Thymus (tissue), 11 donors: ENCODE results near the gene MXRA8. TPM values are rescaled to one million over a fixed set of nuclear protein-coding genes. Genes with fewer than 3 reads are reported as not detected.
"Not testable (repeated sequence)": the region's sequence is repeated elsewhere in the genome, so short reads cannot be mapped to it uniquely, and the experiment has no call there.

Experiments used
- DNase-seq, 9 donors: peaks; one replicate each; pipeline ENCODE4 v3.0.0-alpha.2; 2013; ENCODE audit warnings: low spot score in 9 of 9, low read depth in 6 of 9, missing footprints in 1 of 9
- H3K27ac ChIP-seq, 2 donors: one replicate each; pipeline ENCODE4 v1.5.1; 2013; ENCODE audit warnings: control low read depth in 1 of 2, low read depth in 1 of 2, low read length in 1 of 2, mild to moderate bottlenecking in 1 of 2, moderate library complexity in 1 of 2
- H3K27me3 ChIP-seq, 2 donors: one replicate each; pipeline ENCODE4 v1.5.1; 2013; ENCODE audit warnings: low read length in 1 of 2; ENCODE audit not compliant: control insufficient read depth in 2 of 2, insufficient read depth in 1 of 2
- H3K36me3 ChIP-seq, 2 donors: one replicate each; pipeline ENCODE4 v1.5.1; 2013; ENCODE audit warnings: low read length in 1 of 2, mild to moderate bottlenecking in 1 of 2, moderate library complexity in 1 of 2; ENCODE audit not compliant: control insufficient read depth in 2 of 2, insufficient read depth in 2 of 2
- H3K4me1 ChIP-seq, 2 donors: one replicate each; pipeline ENCODE4 v1.5.1; 2013; ENCODE audit warnings: low read length in 2 of 2; ENCODE audit not compliant: control insufficient read depth in 2 of 2, insufficient read depth in 2 of 2
- H3K4me3 ChIP-seq, 2 donors: one replicate each; pipeline ENCODE4 v1.5.1; 2013; ENCODE audit warnings: low read length in 2 of 2, control low read depth in 1 of 2, mild to moderate bottlenecking in 1 of 2
- H3K9me3 ChIP-seq, 2 donors: one replicate each; pipeline ENCODE4 v1.5.1; 2013; ENCODE audit warnings: low read length in 1 of 2, mild to moderate bottlenecking in 1 of 2; ENCODE audit not compliant: control insufficient read depth in 2 of 2, insufficient read depth in 1 of 2
- WGBS: extraction: QIAGEN DNeasy Blood & Tissue Kit; methylation state at CpG from one replicate; pipeline ENCODE4 v1.1.7; 2013; 5-methylcytosine and 5-hydroxymethylcytosine counted together
- polyA plus RNA-seq: library from polyadenylated mRNA; stranded (reverse); fragments of 200-250 nt; gene quantifications from one replicate; pipeline ENCODE4 v1.2.3, GENCODE V29; 2013
- total RNA-seq: library from RNA; stranded (reverse); fragments of 120-200 nt; gene quantifications from one replicate; pipeline ENCODE4 v1.2.4, GENCODE V29; 2013
- donor health status: healthy.

Gene MXRA8
- total and polyA plus RNA-seq, 2 donors = 2.7 to 9.6 TPM

GRCh38 chr1:1373051-1373814 lies 14.9 kb upstream of the MXRA8 start:
- no peak for DNase-seq
- Histone ChIP-seq H3K4me3 (no peak overlapping the region), H3K9me3 (peaks cover 0 to 8% of the 10 kb centered on the region in 2 donors), H3K27me3 (no peaks in the 10 kb centered on the region), H3K27ac (no peak overlapping the region), H3K36me3 (peaks cover 13 to 17% of the 10 kb centered on the region in 2 donors), H3K4me1 (peaks cover 29 to 41% of the 10 kb centered on the region in 2 donors)
- 98% methylated on average over 26 of the region's 26 CpGs for WGBS

GRCh38 chr1:1371746-1372711 lies 13.7 kb upstream of the MXRA8 start:
- Histone ChIP-seq H3K36me3 (peaks cover 13 to 17% of the 10 kb centered on the region in 2 donors), H3K27me3 (no peaks in the 10 kb centered on the region), H3K27ac (peak overlapping the region in 1 of 2 donors; percentile 75), H3K9me3 (peaks cover 2 to 8% of the 10 kb centered on the region in 2 donors), H3K4me3 (no peak overlapping the region), H3K4me1 (peaks cover 29 to 41% of the 10 kb centered on the region in 2 donors)
- 31% methylated on average over 26 of the region's 26 CpGs for WGBS
- peak in 8 of 9 donors; percentile 40 to 77 (median 67) for DNase-seq

- peak in 2 of 9 donors; percentile 31 to 57 for DNase-seq
- no peaks in the 10 kb centered on the region for H3K27me3 ChIP-seq
- no peak overlapping the region for H3K4me3 ChIP-seq
- WGBS = 2% methylated on average over 12 of the region's 12 CpGs
- peaks cover 13 to 17% of the 10 kb centered on the region in 2 donors for H3K36me3 ChIP-seq
- peaks cover 2 to 8% of the 10 kb centered on the region in 2 donors for H3K9me3 ChIP-seq
- peaks cover 29 to 41% of the 10 kb centered on the region in 2 donors for H3K4me1 ChIP-seq
- H3K27ac ChIP-seq = no peak overlapping the region
Measured at GRCh38 chr1:1371364-1371745, 13.0 kb upstream of the MXRA8 start.

- peaks cover 13 to 17% of the 10 kb centered on the region in 2 donors for H3K36me3 ChIP-seq
- no peak for DNase-seq
- peaks cover 2 to 11% of the 10 kb centered on the region in 2 donors for H3K9me3 ChIP-seq
- H3K4me3 ChIP-seq = no peak overlapping the region
- H3K27me3 ChIP-seq = no peaks in the 10 kb centered on the region
- WGBS = 83% methylated on average over 16 of the region's 16 CpGs
- peaks cover 26 to 37% of the 10 kb centered on the region in 2 donors for H3K4me1 ChIP-seq
- no peak overlapping the region for H3K27ac ChIP-seq
Measured at GRCh38 chr1:1370771-1371300, 12.5 kb upstream of the MXRA8 start.

- WGBS = 97% methylated on average over 14 of the region's 14 CpGs
- not testable (repeated sequence) for DNase-seq, H3K4me3 ChIP-seq, H3K27ac ChIP-seq, H3K27me3 ChIP-seq
- peaks cover 25 to 35% of the 10 kb centered on the region in 2 donors for H3K4me1 ChIP-seq
- peaks cover 3 to 14% of the 10 kb centered on the region in 2 donors for H3K9me3 ChIP-seq
- peaks cover 13 to 17% of the 10 kb centered on the region in 2 donors for H3K36me3 ChIP-seq
Measured at GRCh38 chr1:1370094-1370493, 11.7 kb upstream of the MXRA8 start.

GRCh38 chr1:1367315-1367714 lies 9.0 kb upstream of the MXRA8 start:
- Histone ChIP-seq H3K36me3 (peaks cover 0 to 3% of the 10 kb centered on the region in 2 donors), H3K4me3 (no peak overlapping the region), H3K27me3 (peaks cover 0 to 7% of the 10 kb centered on the region in 2 donors), H3K4me1 (peaks cover 14 to 16% of the 10 kb centered on the region in 2 donors), H3K27ac (no peak overlapping the region), H3K9me3 (peaks cover 3 to 14% of the 10 kb centered on the region in 2 donors)
- WGBS = 98% methylated on average over 5 of the region's 5 CpGs
- DNase-seq = no peak

GRCh38 chr1:1366699-1367066 lies 8.3 kb upstream of the MXRA8 start:
- Histone ChIP-seq H3K27me3 (peaks cover 3 to 13% of the 10 kb centered on the region in 2 donors), H3K36me3 (no peaks in the 10 kb centered on the region), H3K27ac (no peak overlapping the region), H3K4me3 (no peak overlapping the region), H3K9me3 (peaks cover 3 to 12% of the 10 kb centered on the region in 2 donors), H3K4me1 (peaks cover 7 to 9% of the 10 kb centered on the region in 2 donors)
- WGBS = 95% methylated on average over 3 of the region's 3 CpGs
- no peak for DNase-seq

GRCh38 chr1:1365875-1366698 lies 7.7 kb upstream of the MXRA8 start:
- Histone ChIP-seq H3K4me1 (peaks cover 1 to 4% of the 10 kb centered on the region in 2 donors), H3K27ac (no peak overlapping the region), H3K9me3 (peaks cover 3 to 6% of the 10 kb centered on the region in 2 donors), H3K27me3 (peaks cover 9 to 19% of the 10 kb centered on the region in 2 donors), H3K4me3 (no peak overlapping the region), H3K36me3 (no peaks in the 10 kb centered on the region)
- WGBS = 86% methylated on average over 10 of the region's 10 CpGs
- no peak for DNase-seq
